HepG2 (cell line): ENCODE data around the gene IST1. TPM values are rescaled to one million over a fixed set of nuclear protein-coding genes. Genes with fewer than 3 reads are reported as not detected.

Experiments used
- DPF2 ChIP-seq: sonication (generic); formaldehyde crosslinking; IDR thresholded peaks from 2 replicates; pipeline ENCODE4 v1.4.0; 2020; ENCODE audit warnings: mild to moderate bottlenecking, low read depth, missing genetic modification reagents, borderline replicate concordance
- KDM3A ChIP-seq: IDR thresholded peaks from 2 replicates; pipeline ENCODE4 v1.6.1; 2018; ENCODE audit warnings: low read depth, missing compliant biosample characterization
- MAFK ChIP-seq, 2 experiments: IDR thresholded peaks in 1 of 2; conservative IDR thresholded peaks in 1 of 2; 2 replicates each; pipeline ENCODE4 v1.6.1; 2011; ENCODE audit warnings: improper control_type of control experiment in 2 of 2, low read length in 2 of 2
- SKI ChIP-seq: fragments of 450-650 bp; IDR thresholded peaks from one replicate; pipeline ENCODE4 v1.6.1; 2018; ENCODE audit warnings: mild to moderate bottlenecking; ENCODE audit not compliant: partially characterized antibody
- SMAD1 ChIP-seq: sonication (generic); formaldehyde crosslinking; IDR thresholded peaks from 2 replicates; pipeline ENCODE4 v1.4.0; 2020; ENCODE audit warnings: missing genetic modification reagents, low read depth, mild to moderate bottlenecking, borderline replicate concordance
- ZKSCAN8 ChIP-seq: IDR thresholded peaks from 2 replicates; pipeline ENCODE4 v1.6.1; 2016; ENCODE audit warnings: borderline replicate concordance, missing genetic modification reagents, missing compliant biosample characterization
- ZNF205 ChIP-seq: IDR thresholded peaks from 2 replicates; pipeline ENCODE4 v1.6.1; 2018; ENCODE audit warnings: missing biosample characterization, missing genetic modification reagents
- ZNF292 ChIP-seq: sonication (generic); formaldehyde crosslinking; IDR thresholded peaks from 2 replicates; pipeline ENCODE4 v1.8.1; 2022; ENCODE audit warnings: mild to moderate bottlenecking, low read depth, missing genetic modification reagents, borderline replicate concordance
- ZNF709 ChIP-seq: sonication (generic); formaldehyde crosslinking; IDR thresholded peaks from 2 replicates; pipeline ENCODE4 v1.5.0; 2020; ENCODE audit warnings: mild to moderate bottlenecking, missing genetic modification reagents
- polyA plus RNA-seq, 8 experiments: library from polyadenylated mRNA; depleted of rRNA in 3 of 8; stranded (reverse) in 7 of 8; unstranded in 1 of 8; fragments of >200 nt; fragmentation: Illumina TruSeq in 4 of 8; extraction: Trizol in 4 of 8; gene quantifications; 2 replicates each; pipeline versions ENCODE4 v1.2.1 to v1.2.3, GENCODE V29; 2011 to 2016; ENCODE audit warnings: low read depth in 4 of 8, missing spikeins in 1 of 8, mixed read lengths in 1 of 8; ENCODE audit not compliant: insufficient read depth in 1 of 8
- total RNA-seq, 5 experiments: library from RNA; depleted of rRNA; stranded (reverse); fragments of >200 nt; fragmentation: Illumina TruSeq; extraction: Trizol; gene quantifications; 2 replicates each; pipeline ENCODE4 v1.2.3, GENCODE V29; 2016; ENCODE audit warnings: low read depth in 1 of 5
- TF ChIP-seq, protein P1 (sequence below): sonication (generic); formaldehyde crosslinking; IDR thresholded peaks from 2 replicates; pipeline ENCODE4 v1.5.0; 2020; ENCODE audit warnings: missing genetic modification reagents, mild to moderate bottlenecking, borderline replicate concordance
- TF ChIP-seq, protein P2 (sequence below): sonication (generic); formaldehyde crosslinking; IDR thresholded peaks from 2 replicates; pipeline ENCODE4 v1.9.0; 2022; ENCODE audit warnings: low read depth, missing genetic modification reagents
- TF ChIP-seq, protein P3 (sequence below), 2 experiments: sonication (generic) in 1 of 2; formaldehyde crosslinking in 1 of 2; IDR thresholded peaks; 2 replicates each; pipeline versions ENCODE4 v1.5.1 to v1.6.1; 2011 to 2020; ENCODE audit warnings: borderline replicate concordance in 1 of 2, low read depth in 1 of 2, low read length in 1 of 2, mild to moderate bottlenecking in 1 of 2, missing genetic modification reagents in 1 of 2, moderate library complexity in 1 of 2
- TF ChIP-seq, protein P4 (sequence below): IDR thresholded peaks from 2 replicates; pipeline ENCODE4 v1.6.1; 2016
- TF ChIP-seq, protein P5 (sequence below): sonication (generic); formaldehyde crosslinking; IDR thresholded peaks from 2 replicates; pipeline ENCODE4 v1.8.0; 2022; ENCODE audit warnings: missing genetic modification reagents, mild to moderate bottlenecking, borderline replicate concordance
- TF ChIP-seq, protein P6 (sequence below): sonication (generic); formaldehyde crosslinking; IDR thresholded peaks from 2 replicates; pipeline ENCODE4 v1.4.0; 2020; ENCODE audit warnings: missing genetic modification reagents
- TF ChIP-seq, protein P7 (sequence below): sonication (generic); formaldehyde crosslinking; IDR thresholded peaks from 2 replicates; pipeline ENCODE4 v1.5.1; 2020; ENCODE audit warnings: mild to moderate bottlenecking, missing genetic modification reagents, moderate library complexity

IST1 gene
- total and polyA plus RNA-seq, 2 of the 13 experiments (the other 11 are each of a cell fraction or from before 2014, with no cell fraction given) = 346 to 415 TPM

DNA sequence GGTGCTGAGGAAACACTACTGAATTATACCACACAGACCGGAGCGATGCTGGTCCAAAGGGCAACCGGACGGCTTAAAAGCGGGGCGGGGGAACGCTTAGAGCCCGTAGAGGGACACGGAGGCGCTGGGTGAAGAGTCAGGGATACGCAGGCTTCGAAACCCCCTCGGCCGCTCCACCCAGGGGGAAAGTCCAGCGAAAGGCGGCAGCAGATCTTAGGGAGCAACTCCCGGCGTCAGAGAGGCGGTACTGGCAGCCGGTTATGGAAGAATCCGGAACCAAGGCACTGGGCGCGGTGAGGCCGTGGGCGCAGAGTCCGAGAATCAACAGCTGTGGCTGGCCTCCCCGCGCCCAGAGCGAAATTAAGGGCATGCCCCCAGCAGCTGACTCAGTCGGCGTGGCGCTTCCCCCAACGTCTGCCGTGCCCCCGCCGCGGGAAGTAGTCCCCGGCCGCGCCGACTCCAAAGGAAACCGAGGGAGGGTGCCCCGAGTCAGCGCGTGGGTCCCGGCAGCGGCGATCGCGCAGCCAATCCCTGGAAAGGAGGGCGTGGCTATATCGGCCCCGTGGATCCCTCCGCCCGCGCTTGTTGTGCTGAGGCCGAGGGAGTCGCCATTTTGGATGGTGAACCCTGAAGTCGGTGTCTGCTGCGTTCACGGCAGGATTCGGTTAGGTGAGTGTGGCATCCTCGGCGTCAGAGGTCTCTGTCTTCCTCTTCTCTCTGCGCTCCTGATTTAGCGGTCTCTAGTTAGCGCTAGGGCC is at the start of gene IST1 (continued):
- peak in 1 of 2 experiments; percentile 27; a peak in 1 of 4 replicates for TF ChIP-seq MAFK (conservative IDR thresholded peaks at IDR 0.05 in 1 of 2, IDR thresholded peaks at IDR 0.05 in 1 of 2; ENCODE audit: low read length in 2 of 2)
- TF ChIP-seq ZNF709 (CRISPR knock-in tag) = peak; percentile 93
- peak; percentile 92; the same call in 1 of the 2 replicates for TF ChIP-seq KDM3A (CRISPR knock-in tag)
- TF ChIP-seq ZNF205 (CRISPR knock-in tag) = peak; percentile 86
- TF ChIP-seq, protein P1, sequence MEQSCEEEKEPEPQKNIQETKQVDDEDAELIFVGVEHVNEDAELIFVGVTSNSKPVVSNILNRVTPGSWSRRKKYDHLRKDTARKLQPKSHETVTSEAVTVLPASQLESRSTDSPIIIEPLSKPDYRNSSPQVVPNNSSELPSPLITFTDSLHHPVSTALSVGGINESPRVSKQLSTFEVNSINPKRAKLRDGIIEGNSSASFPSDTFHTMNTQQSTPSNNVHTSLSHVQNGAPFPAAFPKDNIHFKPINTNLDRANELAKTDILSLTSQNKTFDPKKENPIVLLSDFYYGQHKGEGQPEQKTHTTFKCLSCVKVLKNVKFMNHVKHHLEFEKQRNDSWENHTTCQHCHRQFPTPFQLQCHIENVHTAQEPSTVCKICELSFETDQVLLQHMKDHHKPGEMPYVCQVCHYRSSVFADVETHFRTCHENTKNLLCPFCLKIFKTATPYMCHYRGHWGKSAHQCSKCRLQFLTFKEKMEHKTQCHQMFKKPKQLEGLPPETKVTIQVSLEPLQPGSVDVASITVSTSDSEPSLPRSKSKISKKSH (CRISPR knock-in tag) = peak; percentile 74; the same call in 1 of the 2 replicates
- TF ChIP-seq ZKSCAN8 (CRISPR knock-in tag) = peak; percentile 82
- TF ChIP-seq, protein P2, sequence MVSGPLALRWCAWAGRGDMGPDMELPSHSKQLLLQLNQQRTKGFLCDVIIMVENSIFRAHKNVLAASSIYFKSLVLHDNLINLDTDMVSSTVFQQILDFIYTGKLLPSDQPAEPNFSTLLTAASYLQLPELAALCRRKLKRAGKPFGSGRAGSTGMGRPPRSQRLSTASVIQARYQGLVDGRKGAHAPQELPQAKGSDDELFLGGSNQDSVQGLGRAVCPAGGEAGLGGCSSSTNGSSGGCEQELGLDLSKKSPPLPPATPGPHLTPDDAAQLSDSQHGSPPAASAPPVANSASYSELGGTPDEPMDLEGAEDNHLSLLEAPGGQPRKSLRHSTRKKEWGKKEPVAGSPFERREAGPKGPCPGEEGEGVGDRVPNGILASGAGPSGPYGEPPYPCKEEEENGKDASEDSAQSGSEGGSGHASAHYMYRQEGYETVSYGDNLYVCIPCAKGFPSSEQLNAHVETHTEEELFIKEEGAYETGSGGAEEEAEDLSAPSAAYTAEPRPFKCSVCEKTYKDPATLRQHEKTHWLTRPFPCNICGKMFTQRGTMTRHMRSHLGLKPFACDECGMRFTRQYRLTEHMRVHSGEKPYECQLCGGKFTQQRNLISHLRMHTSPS = peak; percentile 83; the same call in 1 of the 2 replicates
- peak; percentile 68; the same call in 1 of the 2 replicates for TF ChIP-seq SMAD1 (CRISPR knock-in tag)
- peak; percentile 73 for TF ChIP-seq ZNF292 (CRISPR knock-in tag)
- TF ChIP-seq, protein P3, sequence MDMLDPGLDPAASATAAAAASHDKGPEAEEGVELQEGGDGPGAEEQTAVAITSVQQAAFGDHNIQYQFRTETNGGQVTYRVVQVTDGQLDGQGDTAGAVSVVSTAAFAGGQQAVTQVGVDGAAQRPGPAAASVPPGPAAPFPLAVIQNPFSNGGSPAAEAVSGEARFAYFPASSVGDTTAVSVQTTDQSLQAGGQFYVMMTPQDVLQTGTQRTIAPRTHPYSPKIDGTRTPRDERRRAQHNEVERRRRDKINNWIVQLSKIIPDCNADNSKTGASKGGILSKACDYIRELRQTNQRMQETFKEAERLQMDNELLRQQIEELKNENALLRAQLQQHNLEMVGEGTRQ (IDR thresholded peaks at IDR 0.05; ENCODE audit: low read depth, low read length) = peak; percentile 21; the same call in 1 of the 2 replicates
- TF ChIP-seq, protein P3 (CRISPR knock-in tag; IDR thresholded peaks at IDR 0.05; ENCODE audit: borderline replicate concordance) = peak; percentile 79
- TF ChIP-seq, protein P4, sequence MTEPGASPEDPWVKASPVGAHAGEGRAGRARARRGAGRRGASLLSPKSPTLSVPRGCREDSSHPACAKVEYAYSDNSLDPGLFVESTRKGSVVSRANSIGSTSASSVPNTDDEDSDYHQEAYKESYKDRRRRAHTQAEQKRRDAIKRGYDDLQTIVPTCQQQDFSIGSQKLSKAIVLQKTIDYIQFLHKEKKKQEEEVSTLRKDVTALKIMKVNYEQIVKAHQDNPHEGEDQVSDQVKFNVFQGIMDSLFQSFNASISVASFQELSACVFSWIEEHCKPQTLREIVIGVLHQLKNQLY (CRISPR knock-in tag) = peak; percentile 91
- TF ChIP-seq, protein P5, sequence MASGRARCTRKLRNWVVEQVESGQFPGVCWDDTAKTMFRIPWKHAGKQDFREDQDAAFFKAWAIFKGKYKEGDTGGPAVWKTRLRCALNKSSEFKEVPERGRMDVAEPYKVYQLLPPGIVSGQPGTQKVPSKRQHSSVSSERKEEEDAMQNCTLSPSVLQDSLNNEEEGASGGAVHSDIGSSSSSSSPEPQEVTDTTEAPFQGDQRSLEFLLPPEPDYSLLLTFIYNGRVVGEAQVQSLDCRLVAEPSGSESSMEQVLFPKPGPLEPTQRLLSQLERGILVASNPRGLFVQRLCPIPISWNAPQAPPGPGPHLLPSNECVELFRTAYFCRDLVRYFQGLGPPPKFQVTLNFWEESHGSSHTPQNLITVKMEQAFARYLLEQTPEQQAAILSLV (CRISPR knock-in tag) = peak; percentile 92; the same call in 1 of the 2 replicates
- TF ChIP-seq, protein P6, sequence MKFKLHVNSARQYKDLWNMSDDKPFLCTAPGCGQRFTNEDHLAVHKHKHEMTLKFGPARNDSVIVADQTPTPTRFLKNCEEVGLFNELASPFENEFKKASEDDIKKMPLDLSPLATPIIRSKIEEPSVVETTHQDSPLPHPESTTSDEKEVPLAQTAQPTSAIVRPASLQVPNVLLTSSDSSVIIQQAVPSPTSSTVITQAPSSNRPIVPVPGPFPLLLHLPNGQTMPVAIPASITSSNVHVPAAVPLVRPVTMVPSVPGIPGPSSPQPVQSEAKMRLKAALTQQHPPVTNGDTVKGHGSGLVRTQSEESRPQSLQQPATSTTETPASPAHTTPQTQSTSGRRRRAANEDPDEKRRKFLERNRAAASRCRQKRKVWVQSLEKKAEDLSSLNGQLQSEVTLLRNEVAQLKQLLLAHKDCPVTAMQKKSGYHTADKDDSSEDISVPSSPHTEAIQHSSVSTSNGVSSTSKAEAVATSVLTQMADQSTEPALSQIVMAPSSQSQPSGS = peak; percentile 92
- peak; percentile 57 for TF ChIP-seq DPF2 (CRISPR knock-in tag)
- TF ChIP-seq, protein P7, sequence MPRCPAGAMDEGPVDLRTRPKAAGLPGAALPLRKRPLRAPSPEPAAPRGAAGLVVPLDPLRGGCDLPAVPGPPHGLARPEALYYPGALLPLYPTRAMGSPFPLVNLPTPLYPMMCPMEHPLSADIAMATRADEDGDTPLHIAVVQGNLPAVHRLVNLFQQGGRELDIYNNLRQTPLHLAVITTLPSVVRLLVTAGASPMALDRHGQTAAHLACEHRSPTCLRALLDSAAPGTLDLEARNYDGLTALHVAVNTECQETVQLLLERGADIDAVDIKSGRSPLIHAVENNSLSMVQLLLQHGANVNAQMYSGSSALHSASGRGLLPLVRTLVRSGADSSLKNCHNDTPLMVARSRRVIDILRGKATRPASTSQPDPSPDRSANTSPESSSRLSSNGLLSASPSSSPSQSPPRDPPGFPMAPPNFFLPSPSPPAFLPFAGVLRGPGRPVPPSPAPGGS (CRISPR knock-in tag) = peak; percentile 90
- TF ChIP-seq SKI = peak; percentile 97
